Activated T-cell treated with anti-CD3 and anti-CD28 coated beads for 1 hour (primary cell): Measurements from ENCODE around the gene SMARCAL1.
"Not testable (repeated sequence)": the region's sequence is repeated elsewhere in the genome, so short reads cannot be mapped to it uniquely, and the experiment has no call there.

Experiments
- DNase-seq: peaks from one replicate; pipeline ENCODE4 v3.0.0-alpha.2; 2020; ENCODE audit warnings: low read depth

SMARCAL1 gene

DNA sequence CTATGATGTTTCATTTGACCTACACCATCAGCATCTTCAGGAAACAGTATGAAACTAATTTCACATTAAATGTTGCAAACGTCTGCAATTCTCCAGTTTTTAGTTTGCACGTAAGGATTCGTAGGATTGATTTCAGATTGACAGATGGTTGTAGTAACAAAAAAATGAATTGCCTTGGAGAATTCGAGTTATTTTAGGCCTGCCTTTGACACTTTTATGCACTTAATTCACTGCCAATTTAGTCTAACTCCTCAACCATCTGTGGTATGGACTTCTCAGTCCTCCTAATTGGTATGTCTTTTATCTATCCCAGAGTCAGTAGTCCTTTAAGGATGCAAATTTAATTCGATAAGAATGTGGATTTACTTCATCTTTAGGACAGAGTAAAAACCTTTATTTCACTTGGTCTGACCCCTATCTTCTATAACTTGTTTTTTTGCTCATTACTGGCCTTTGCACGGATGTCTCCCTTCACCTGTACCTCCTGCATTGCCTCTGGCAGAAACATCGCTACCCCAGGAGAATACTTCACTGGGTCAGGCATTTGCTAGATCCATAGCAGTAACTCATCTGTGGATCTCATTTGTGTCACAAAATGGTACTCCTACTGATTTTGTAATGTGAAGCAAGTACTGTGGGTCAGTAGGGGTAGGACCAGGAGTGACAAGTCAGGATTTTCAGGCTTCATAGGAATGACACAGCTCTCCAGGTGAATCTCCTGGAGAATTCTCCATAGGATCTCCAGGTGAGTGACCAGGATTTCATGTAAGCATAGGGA is 90.3 kb downstream of the SMARCAL1 start:
- no peak for DNase-seq

DNA sequence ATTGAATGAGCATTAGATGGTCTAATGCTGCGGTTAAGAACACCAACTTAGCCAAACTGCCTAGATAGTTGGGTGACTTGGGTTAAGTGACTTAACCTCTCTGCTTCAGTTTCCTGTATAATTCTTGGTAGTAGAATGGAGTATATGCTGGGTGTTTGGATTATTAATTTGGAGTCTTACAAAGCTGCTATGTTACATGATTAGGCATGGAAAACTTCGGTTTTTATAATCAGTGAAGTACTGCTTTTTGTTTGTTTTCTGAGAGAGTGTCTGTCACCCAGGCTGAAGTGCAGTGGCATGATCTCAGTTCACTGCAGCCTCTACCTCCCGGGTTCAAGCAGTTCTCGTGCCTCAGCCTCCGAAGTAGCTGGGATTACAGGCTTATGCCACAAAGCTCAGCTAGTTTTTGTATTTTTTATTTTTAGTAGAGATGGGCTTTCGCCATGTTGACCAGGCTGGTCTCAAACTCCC is 90.9 kb downstream of the SMARCAL1 start:
- no peak for DNase-seq

- DNase-seq: no peak
These were observed 91.6 kb downstream of the SMARCAL1 start for GRCh38 chr2:216503697-216504375.

- no peak for DNase-seq
These were observed 92.1 kb downstream of the SMARCAL1 start for GRCh38 chr2:216504376-216504762.

- DNase-seq: no peak
These were observed 93.1 kb downstream of the SMARCAL1 start for GRCh38 chr2:216505133-216506106.

- DNase-seq: no peak
These were observed 95.2 kb downstream of the SMARCAL1 start for GRCh38 chr2:216507220-216508160.

- DNase-seq: no peak
These were observed 95.9 kb downstream of the SMARCAL1 start for GRCh38 chr2:216508229-216508628.

GRCh38 chr2:216516730-216517350 is 104.6 kb downstream of the SMARCAL1 start:
- no peak for DNase-seq

GRCh38 chr2:216517447-216518225 is 105.4 kb downstream of the SMARCAL1 start:
- DNase-seq: no peak

DNA sequence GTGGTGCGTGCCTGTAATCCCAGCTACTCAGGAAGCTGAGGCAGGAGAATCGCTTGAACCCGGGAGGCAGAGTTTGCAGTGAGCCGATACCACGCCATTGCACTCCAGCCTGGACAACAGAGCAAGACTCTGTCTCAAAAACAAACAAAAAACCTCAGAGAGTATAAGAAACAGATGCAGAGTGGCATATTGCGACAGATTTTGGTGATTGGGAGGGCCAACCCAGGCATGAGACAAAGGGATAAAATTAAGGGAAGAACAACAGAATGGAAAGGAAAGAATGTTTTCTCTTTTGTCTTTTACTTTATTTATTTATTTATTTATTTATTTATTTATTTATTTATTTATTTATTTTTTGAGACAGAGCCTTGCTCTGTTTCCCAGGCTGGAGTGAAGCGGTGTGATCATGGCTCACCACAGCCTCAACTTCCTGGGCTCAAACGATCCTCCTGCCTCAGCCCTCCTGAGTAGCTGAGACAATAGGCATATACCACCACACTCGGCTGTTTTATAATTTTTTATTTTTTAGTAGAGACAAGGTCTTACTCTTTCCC is 106.4 kb downstream of the SMARCAL1 start:
- not testable (repeated sequence) for DNase-seq

- no peak for DNase-seq
These were observed 107.0 kb downstream of the SMARCAL1 start for GRCh38 chr2:216519154-216519762.

GRCh38 chr2:216520112-216520511 is 107.8 kb downstream of the SMARCAL1 start:
- no peak for DNase-seq

GRCh38 chr2:216522892-216523502 is 110.7 kb downstream of the SMARCAL1 start:
- no peak for DNase-seq

GRCh38 chr2:216525972-216526371 is 113.7 kb downstream of the SMARCAL1 start:
- no peak for DNase-seq

GRCh38 chr2:216526939-216527338 is 114.7 kb downstream of the SMARCAL1 start:
- no peak for DNase-seq

- DNase-seq: no peak
These were observed 115.3 kb downstream of the SMARCAL1 start for GRCh38 chr2:216527600-216527999.

DNA sequence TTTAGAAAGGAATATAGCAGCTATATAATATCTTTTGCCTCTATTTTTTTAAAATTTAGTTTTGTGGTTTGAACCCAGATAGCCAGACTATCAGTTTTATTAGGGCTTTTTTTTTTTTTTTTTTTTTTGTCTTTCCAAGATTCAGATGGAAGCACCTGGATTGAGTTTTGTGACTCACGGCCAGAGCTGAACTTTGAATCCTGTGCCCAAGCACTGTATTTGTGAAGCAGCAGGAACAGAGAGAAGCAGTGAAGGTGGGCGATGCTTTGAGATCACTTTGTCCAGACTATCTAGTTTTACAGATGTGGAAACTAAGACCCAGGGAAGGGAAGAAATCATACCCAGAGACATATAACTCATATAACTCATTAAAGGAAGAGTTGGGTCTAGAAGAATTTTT is 120.3 kb downstream of the SMARCAL1 start:
- DNase-seq: no peak
